CD4-positive, alpha-beta T cell (primary cell): Measurements from ENCODE around the gene EFEMP2. TPM values are rescaled to one million over a fixed set of nuclear protein-coding genes. Genes with fewer than 3 reads are reported as not detected.
A peak's percentile ranks its signal among the peaks of the same experiment; 100 is the strongest.
"Not testable (repeated sequence)": the region's sequence is repeated elsewhere in the genome, so short reads cannot be mapped to it uniquely, and the experiment has no call there.

ENCODE experiments used
- ATAC-seq: fragments of 200-7000 bp; cut with Tn5 transposase; one replicate; pipeline ENCODE4 v1.10.0; 2022; ENCODE audit warnings: mild to moderate bottlenecking; ENCODE audit not compliant: poor library complexity
- CTCF ChIA-PET: fragments of 350-600 bp; sonication (Branson Sonifier 250); formaldehyde crosslinking; loops from one replicate; lab custom pipeline; 2021; ENCODE audit warnings: antibody characterized with exemption, inconsistent platforms; lab: Charles Lee
- POLR2A ChIA-PET: fragments of 350-600 bp; sonication (Branson Sonifier 250); formaldehyde crosslinking; loops from one replicate; lab custom pipeline; 2021; ENCODE audit warnings: antibody characterized with exemption, inconsistent platforms; lab: Charles Lee
- DNase-seq, 14 experiments: peaks; one replicate each; pipeline ENCODE4 v3.0.0-alpha.2; 2013 to 2020; ENCODE audit warnings: mixed read lengths in 2 of 14
- H3K27ac ChIP-seq, 2 donors: one replicate each; pipeline versions ENCODE4 v1.5.1 to v1.7.0; 2013; ENCODE audit warnings: low read length in 2 of 2, low read depth in 1 of 2, mild to moderate bottlenecking in 1 of 2
- H3K27me3 ChIP-seq, 2 experiments: 1 replicate in 1 of 2; 2 replicates in 1 of 2; pipeline versions ENCODE4 v1.6.1 to v1.7.0; 2013; ENCODE audit warnings: low read length in 2 of 2, control low read depth in 1 of 2, mild to moderate bottlenecking in 1 of 2, moderate library complexity in 1 of 2; ENCODE audit not compliant: insufficient read depth in 2 of 2, control insufficient read depth in 1 of 2
- H3K36me3 ChIP-seq: one replicate; pipeline ENCODE4 v1.6.1; 2013; ENCODE audit warnings: low read length, control low read depth; ENCODE audit not compliant: insufficient read depth
- H3K4me1 ChIP-seq: one replicate; pipeline ENCODE4 v1.6.1; 2013; ENCODE audit warnings: low read length, control low read depth; ENCODE audit not compliant: insufficient read depth
- H3K4me3 ChIP-seq: one replicate; pipeline ENCODE4 v1.5.1; 2013; ENCODE audit warnings: mild to moderate bottlenecking, low read length, moderate library complexity
- H3K9me3 ChIP-seq, 2 experiments: 1 replicate in 1 of 2; 2 replicates in 1 of 2; pipeline versions ENCODE4 v1.6.1 to v1.7.0; 2013; ENCODE audit warnings: low read length in 2 of 2, mild to moderate bottlenecking in 2 of 2, control low read depth in 1 of 2, moderate library complexity in 1 of 2; ENCODE audit not compliant: control insufficient read depth in 1 of 2, insufficient read depth in 1 of 2
- H3K27ac Mint-ChIP-seq: one replicate; pipeline ENCODE4 v1.8.0; 2020; ENCODE audit warnings: mixed read lengths
- H3K27me3 Mint-ChIP-seq: one replicate; pipeline ENCODE4 v1.8.0; 2021; ENCODE audit warnings: mixed read lengths
- H3K36me3 Mint-ChIP-seq: one replicate; pipeline ENCODE4 v1.8.0; 2021; ENCODE audit warnings: low read depth, mixed read lengths
- H3K4me1 Mint-ChIP-seq: one replicate; pipeline ENCODE4 v1.8.0; 2021; ENCODE audit warnings: low read depth, mixed read lengths
- H3K4me3 Mint-ChIP-seq: one replicate; pipeline ENCODE4 v1.8.0; 2020; ENCODE audit warnings: mild to moderate bottlenecking, mixed read lengths
- H3K9me3 Mint-ChIP-seq: one replicate; pipeline ENCODE4 v1.8.0; 2020; ENCODE audit warnings: mixed read lengths
- intact Hi-C, 2 experiments: fragments of 100-400 bp; cut with DNase I in 1 of 2; cut with micrococcal nuclease in 1 of 2; formaldehyde crosslinking; loops; one replicate each; pipeline versions ENCODE4 v1.15.1 to v1.9.0; 2023 to 2025; cut with DNase I, micrococcal nuclease
- total RNA-seq, 174 experiments: library from RNA in 2 of 174; stranded (reverse) in 2 of 174; gene quantifications; one replicate each; pipeline ENCODE4 v1.2.3 and lab custom pipeline; 2021 to 2026
- TF ChIP-seq, protein P1 (sequence below): fragments of 200-600 bp; IDR thresholded peaks from one replicate; pipeline ENCODE4 v1.8.0; 2022; ENCODE audit warnings: antibody characterized with exemption, mild to moderate bottlenecking

Gene EFEMP2
- total RNA-seq, 2 experiments from 2014 or later: 5.2 to 5.9 TPM

DNA sequence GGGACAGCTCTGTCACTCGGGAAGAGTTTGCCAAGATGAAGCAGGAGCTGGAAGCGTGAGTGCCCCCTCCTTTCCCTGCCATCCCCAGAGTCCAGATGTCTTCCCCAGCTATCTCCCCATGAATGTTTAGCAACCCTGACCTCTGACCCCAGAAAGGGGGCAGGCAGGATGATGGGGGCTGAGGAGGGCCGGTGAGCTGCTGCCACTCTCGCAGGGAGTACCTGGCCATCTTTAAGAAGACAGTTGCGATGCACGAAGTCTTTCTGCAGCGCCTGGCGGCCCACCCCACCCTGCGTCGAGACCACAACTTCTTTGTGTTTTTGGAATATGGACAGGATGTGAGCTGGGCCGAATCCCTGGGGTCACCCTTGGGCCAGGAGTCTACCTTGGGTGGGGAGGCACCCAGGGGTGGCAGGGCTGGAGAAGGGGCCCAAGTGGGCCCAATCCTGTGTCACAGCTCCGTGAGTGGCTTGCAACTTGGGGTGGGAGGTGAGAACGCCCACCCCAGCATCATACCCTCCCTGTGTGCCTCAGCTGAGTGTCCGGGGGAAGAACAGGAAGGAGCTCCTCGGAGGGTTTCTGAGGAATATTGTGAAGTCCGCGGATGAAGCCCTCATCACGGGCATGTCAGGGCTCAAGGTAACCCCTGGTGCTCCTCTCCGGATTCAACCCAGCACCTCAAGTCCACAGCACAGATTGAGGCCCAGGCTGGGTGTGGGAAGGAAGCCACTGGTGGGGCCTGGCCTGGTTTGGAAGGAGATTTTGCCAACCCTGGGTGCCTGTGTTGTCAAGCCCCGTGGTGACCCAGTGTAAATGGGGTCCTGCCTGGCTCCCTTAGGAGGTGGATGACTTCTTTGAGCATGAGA, 22.1 kb downstream of the EFEMP2 start:
- intact Hi-C loops: loop anchor here in 1 of 2 experiments (10.0 kb wide), 1 partner anchor 434 kb away; the partner anchor contains the start of gene YIF1A
- Mint-ChIP-seq H3K27me3 (no peaks in the 10 kb centered on the region), H3K4me3 (no peak overlapping the region), H3K36me3 (peaks cover 41% of the 10 kb centered on the region), H3K4me1 (peaks cover 11% of the 10 kb centered on the region), H3K27ac (no peak overlapping the region), H3K9me3 (no peaks in the 10 kb centered on the region)
- TF ChIP-seq, protein P1, sequence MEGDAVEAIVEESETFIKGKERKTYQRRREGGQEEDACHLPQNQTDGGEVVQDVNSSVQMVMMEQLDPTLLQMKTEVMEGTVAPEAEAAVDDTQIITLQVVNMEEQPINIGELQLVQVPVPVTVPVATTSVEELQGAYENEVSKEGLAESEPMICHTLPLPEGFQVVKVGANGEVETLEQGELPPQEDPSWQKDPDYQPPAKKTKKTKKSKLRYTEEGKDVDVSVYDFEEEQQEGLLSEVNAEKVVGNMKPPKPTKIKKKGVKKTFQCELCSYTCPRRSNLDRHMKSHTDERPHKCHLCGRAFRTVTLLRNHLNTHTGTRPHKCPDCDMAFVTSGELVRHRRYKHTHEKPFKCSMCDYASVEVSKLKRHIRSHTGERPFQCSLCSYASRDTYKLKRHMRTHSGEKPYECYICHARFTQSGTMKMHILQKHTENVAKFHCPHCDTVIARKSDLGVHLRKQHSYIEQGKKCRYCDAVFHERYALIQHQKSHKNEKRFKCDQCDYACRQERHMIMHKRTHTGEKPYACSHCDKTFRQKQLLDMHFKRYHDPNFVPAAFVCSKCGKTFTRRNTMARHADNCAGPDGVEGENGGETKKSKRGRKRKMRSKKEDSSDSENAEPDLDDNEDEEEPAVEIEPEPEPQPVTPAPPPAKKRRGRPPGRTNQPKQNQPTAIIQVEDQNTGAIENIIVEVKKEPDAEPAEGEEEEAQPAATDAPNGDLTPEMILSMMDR: no peak
- Histone ChIP-seq H3K9me3 (peaks cover 7 to 23% of the 10 kb centered on the region in 2 experiments), H3K27ac (no peak overlapping the region), H3K36me3 (peaks cover 47% of the 10 kb centered on the region), H3K27me3 (no peaks in the 10 kb centered on the region), H3K4me3 (no peak overlapping the region), H3K4me1 (peaks cover 25% of the 10 kb centered on the region)
- POLR2A ChIA-PET: interaction anchor here (1.0 to 2.0 kb wide), 6 partner anchors 8 to 40 kb away, joined by 3 to 9 read pairs (median 4); partner anchors contain the start of genes CFL1, FIBP, MUS81 and SNX32
- ATAC-seq (no peak), DNase-seq (peak in 1 of 14 experiments; percentile 26)
- CTCF ChIA-PET: interaction anchor here (1.1 kb wide), 1 partner anchor 37 kb away, joined by 3 read pairs; no protein-coding TSS in a partner anchor

DNA sequence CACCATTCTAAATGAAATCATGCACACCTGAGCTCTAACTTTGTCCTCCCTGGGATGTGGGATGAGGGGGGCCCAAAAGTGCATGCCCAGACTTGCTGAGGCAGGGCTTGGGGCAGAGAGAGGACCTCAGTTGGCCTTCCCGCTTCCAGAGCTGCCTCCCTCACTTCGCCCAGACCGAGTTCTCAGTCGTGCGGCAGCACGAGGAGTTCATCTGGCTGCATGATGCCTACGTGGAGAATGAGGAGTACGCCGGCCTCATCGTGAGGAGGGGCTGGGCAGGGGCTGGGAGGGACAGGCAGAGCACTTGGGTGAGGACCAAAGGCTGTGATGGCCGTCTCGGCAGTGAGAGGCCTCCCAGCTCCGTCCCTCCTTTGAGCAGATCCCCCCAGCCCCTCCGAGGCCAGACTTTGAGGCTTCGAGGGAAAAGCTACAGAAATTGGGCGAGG, 22.8 kb downstream of the EFEMP2 start:
- intact Hi-C loops: loop anchor here in 1 of 2 experiments (10.0 kb wide), 1 partner anchor 435 kb away; the partner anchor contains the start of gene YIF1A
- POLR2A ChIA-PET: interaction anchor here (1.0 to 2.0 kb wide), 5 partner anchors 8 to 41 kb away, joined by 3 to 9 read pairs (median 3); partner anchors contain the start of genes CFL1, MUS81 and SNX32

DNA sequence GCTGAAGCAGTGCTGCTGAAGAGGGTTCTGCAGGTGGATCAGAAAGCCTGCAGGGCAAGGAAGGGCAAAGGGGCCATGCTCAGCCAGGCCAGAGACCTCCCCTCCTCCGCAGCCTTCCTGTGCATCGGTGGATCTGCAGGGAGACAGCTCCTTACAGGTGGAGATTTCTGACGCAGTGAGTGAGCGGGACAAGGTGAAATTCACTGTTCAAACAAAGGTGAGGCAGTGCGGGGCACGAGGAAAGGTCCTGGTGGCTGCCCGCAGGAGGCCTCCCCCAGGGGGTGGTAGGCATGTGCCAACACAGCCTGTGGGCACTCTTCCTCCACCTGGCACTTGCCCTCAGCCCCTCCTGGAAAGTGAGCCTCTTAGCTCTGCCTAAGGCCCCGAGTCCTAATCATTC, 23.2 kb downstream of the EFEMP2 start:
- Histone ChIP-seq H3K36me3 (peaks cover 36% of the 10 kb centered on the region), H3K27me3 (no peaks in the 10 kb centered on the region), H3K4me1 (peaks cover 14% of the 10 kb centered on the region), H3K9me3 (peaks cover 7 to 23% of the 10 kb centered on the region in 2 experiments), H3K4me3 (no peak overlapping the region), H3K27ac (no peak overlapping the region)
- Mint-ChIP-seq H3K27me3 (no peaks in the 10 kb centered on the region), H3K4me3 (no peak overlapping the region), H3K9me3 (no peaks in the 10 kb centered on the region), H3K36me3 (peaks cover 31% of the 10 kb centered on the region), H3K27ac (no peak overlapping the region), H3K4me1 (peaks cover 2% of the 10 kb centered on the region)
- ATAC-seq: no peak
- ChIA-PET POLR2A (interaction anchor here (0.5 to 2.0 kb wide), 5 partner anchors 9 to 49 kb away, joined by 3 to 9 read pairs (median 3); partner anchors contain the start of genes CFL1, MUS81 and SNX32), CTCF (no interaction called here)
- intact Hi-C loops: no loop called here
- TF ChIP-seq, protein P1: no peak
- DNase-seq: peak in 1 of 14 experiments; percentile 23

More for the DNA sequence above, 22.8 kb downstream of the EFEMP2 start:
- ATAC-seq (no peak), DNase-seq (peak in 1 of 14 experiments; percentile 28)
- Mint-ChIP-seq H3K4me3 (no peak overlapping the region), H3K36me3 (peaks cover 35% of the 10 kb centered on the region), H3K4me1 (peaks cover 7% of the 10 kb centered on the region), H3K27me3 (no peaks in the 10 kb centered on the region), H3K9me3 (no peaks in the 10 kb centered on the region), H3K27ac (no peak overlapping the region)
- Histone ChIP-seq H3K27ac (no peak overlapping the region), H3K9me3 (peaks cover 7 to 23% of the 10 kb centered on the region in 2 experiments), H3K27me3 (no peaks in the 10 kb centered on the region), H3K4me3 (no peak overlapping the region), H3K4me1 (peaks cover 18% of the 10 kb centered on the region), H3K36me3 (peaks cover 40% of the 10 kb centered on the region)
- TF ChIP-seq, protein P1: no peak
- CTCF ChIA-PET: no interaction called here

DNA sequence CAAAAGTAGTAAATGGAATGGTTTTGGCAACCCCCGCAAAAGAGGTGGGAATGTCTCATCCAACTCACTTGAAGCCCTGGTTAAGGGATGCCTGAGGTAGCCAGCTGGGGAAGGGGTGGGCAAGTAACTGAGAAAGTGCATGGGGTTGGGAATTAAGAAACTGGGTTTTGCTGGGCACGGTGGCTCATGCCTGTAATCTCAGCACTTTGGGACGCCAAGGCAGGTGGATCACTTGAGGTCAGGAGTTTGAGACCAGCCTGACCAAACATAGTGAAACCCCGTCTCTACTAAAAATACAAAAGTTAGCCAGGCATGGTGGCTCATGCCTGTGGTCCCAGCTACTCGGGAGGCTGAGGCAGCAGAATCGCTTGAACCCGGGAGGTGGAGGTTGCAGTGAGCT, 23.9 kb downstream of the EFEMP2 start:
- CTCF ChIA-PET, H3K27ac Mint-ChIP-seq, H3K4me3 Mint-ChIP-seq, ATAC-seq, H3K9me3 Mint-ChIP-seq, intact Hi-C loops, H3K27ac ChIP-seq, H3K27me3 ChIP-seq, H3K4me1 ChIP-seq, DNase-seq, H3K27me3 Mint-ChIP-seq, H3K4me3 ChIP-seq, H3K4me1 Mint-ChIP-seq: not testable (repeated sequence)
- H3K36me3 ChIP-seq: peaks cover 29% of the 10 kb centered on the region
- H3K9me3 ChIP-seq: peaks cover 7 to 23% of the 10 kb centered on the region in 2 experiments
- POLR2A ChIA-PET: interaction anchor here (0.5 to 1.3 kb wide), 3 partner anchors 10 to 50 kb away, joined by 3 read pairs; no protein-coding TSS in a partner anchor
- peaks cover 24% of the 10 kb centered on the region for H3K36me3 Mint-ChIP-seq
